Keratinocyte (primary cell): ENCODE measurements around the gene TFPI2.
"Not testable (repeated sequence)": the region's sequence is repeated elsewhere in the genome, so short reads cannot be mapped to it uniquely, and the experiment has no call there.

ENCODE experiments used
- CTCF ChIP-seq, 3 experiments: IDR thresholded peaks in 1 of 3; conservative IDR thresholded peaks in 1 of 3; optimal IDR thresholded peaks in 1 of 3; 2 replicates in 2 of 3; 3 replicates in 1 of 3; pipeline versions ENCODE3 to v1.5.1; 2011; ENCODE audit warnings: low read length in 3 of 3, mild to moderate bottlenecking in 3 of 3, moderate library complexity in 2 of 3, control low read depth in 1 of 3, inconsistent platforms in 1 of 3; ENCODE audit not compliant: insufficient read depth in 2 of 3; ENCODE audit errors: extremely low read depth in 1 of 3
- EZH2 ChIP-seq: IDR thresholded peaks from one replicate; pipeline ENCODE4 v1.6.1; 2012; ENCODE audit warnings: inconsistent platforms, mild to moderate bottlenecking, low read length, moderate library complexity

- not testable (repeated sequence) for TF ChIP-seq CTCF (optimal IDR thresholded peaks at IDR 0.05 in 1 of 3, IDR thresholded peaks at IDR 0.05 in 1 of 3, conservative IDR thresholded peaks at IDR 0.05 in 1 of 3; ENCODE audit: extremely low read depth in 1 of 3, insufficient read depth in 2 of 3, low read length in 3 of 3); EZH2
Observed at GRCh38 chr7:93911661-93912060, 21.1 kb upstream of the TFPI2 start.
